Stimulated activated CD8-positive, alpha-beta memory T cell treated with anti-CD3 and anti-CD28 coated beads, Interleukin-7, amount 100 ng/mL, for 24 hours (primary cell): ENCODE data around the gene PRDM5.
"Not testable (repeated sequence)": the region's sequence is repeated elsewhere in the genome, so short reads cannot be mapped to it uniquely, and the experiment has no call there.

Source experiments
- DNase-seq: peaks from one replicate; pipeline ENCODE4 v3.0.0-alpha.2; 2020; ENCODE audit warnings: low read depth

PRDM5 gene

DNA sequence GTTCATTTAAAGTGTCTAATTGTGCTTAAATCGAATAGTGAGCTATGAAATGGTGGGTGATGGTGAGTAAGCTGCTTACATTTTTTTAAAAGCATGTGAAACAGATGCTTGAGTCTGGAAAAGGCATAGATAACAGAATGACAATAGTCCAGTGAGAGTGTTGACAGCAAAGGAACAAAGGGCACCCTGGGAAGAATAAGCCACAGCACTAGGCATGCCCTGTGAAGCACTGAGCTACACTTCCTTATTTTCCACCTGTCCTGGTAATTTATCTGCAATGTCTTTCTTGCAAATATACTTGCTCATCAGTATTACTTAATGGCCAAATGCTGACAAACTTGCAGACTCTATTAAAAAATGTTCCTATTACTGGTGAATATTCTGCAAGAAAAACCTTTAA lies 168.7 kb downstream of the PRDM5 start:
- no peak for DNase-seq

GRCh38 chr4:120750152-120750525 lies 172.4 kb downstream of the PRDM5 start:
- DNase-seq, result no peak

DNA sequence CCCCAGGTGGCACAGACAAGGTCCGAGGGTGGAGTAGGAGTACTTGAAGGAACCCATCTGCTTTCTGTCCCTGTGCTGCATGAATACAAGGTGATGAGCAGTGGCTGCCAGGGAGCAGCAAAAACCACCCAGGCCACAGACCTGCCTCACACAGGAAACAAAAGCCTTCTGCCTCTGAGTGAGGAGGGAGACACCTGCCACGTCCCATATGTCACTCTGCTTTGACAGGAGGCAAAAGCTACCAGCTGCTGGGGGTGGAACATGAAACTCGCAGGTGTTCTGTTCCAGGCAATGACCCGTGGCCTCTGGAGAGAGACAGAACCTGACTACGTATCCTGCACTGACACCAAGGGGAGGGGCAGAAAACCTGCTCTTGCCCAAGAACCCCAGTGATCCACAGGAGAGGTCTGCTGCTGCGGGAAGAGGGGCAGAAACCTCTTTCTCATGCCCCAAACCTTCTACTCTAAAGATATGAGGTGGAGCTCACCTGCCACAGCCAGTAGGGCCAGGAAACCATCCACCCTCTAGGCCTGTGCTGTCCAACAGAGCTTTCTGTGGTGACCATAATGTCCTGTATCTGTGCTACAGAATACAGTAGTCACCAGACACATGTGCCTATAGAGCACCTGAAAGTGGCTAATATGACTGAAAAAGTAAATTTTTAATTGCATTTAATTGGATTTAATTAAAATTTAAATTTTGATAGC lies 172.9 kb downstream of the PRDM5 start:
- no peak for DNase-seq

- not testable (repeated sequence) for DNase-seq
These were observed 180.9 kb downstream of the PRDM5 start for GRCh38 chr4:120741636-120742035.

DNA sequence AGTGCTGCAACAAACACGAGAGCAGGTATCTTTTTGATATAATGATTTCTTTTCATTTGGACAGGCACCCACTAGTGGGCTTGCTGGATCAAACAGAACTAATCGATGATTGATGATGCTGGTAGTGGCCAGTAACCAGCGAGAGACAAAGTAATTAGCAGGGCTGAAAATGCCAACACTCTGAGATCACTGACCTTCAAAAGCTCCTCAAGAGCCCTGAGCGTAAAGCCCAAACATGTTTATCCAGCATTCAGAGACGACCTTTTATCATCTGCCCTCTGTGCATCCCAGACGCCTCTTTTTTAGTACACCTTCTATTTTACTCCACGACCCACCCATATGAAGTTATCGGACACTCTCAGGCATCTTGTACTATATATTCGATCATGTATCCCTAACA lies 186.2 kb downstream of the PRDM5 start:
- DNase-seq, result no peak

DNA sequence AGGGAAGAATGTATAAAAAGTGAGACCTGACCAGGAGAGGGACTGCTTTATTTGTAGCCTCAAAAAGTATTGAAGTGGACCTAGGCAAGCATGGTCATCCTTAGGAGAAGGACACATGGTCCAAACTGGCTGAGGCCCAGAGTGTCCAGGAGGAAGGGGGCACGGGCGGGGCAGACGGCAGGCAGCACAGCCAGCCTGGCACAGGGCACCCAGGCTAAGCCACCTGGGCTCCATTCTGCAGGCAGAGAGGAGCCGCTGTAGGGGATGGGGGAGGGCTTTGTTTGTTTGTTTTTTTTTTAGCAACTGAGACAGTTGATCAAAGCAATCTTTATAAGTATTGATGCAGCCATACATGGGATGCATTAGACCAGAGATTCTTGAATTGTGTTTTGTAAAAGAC lies 188.6 kb downstream of the PRDM5 start:
- DNase-seq, result no peak

GRCh38 chr4:120733054-120733453 lies 189.5 kb downstream of the PRDM5 start:
- DNase-seq, result no peak

- DNase-seq, result no peak
These were observed 191.0 kb downstream of the PRDM5 start for GRCh38 chr4:120731561-120731960.

DNA sequence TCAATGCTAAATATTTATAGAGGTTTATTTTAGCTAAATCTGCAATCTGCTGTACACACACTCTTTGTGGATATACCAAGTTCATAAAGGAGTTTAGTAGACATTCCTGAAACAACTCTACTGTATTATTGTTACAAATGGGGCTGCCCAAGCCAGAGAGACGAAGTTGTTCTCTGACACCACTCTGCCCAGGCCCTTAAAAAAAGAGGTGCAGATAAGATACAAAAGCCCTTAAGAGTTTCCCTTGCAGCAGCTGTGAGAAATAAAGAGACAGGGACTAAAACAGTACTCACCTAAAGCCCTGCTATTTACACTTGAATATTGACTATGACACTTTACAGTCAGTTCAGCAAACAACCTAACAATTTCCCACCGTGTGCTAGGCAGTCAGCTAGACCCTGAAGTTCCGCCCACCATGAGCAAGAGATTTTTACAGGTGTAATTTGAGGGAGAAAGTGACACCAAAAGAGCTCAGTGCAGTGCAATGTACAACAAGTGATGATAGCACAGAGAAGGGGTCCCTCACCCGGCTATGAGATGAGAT lies 191.7 kb downstream of the PRDM5 start:
- no peak for DNase-seq

DNA sequence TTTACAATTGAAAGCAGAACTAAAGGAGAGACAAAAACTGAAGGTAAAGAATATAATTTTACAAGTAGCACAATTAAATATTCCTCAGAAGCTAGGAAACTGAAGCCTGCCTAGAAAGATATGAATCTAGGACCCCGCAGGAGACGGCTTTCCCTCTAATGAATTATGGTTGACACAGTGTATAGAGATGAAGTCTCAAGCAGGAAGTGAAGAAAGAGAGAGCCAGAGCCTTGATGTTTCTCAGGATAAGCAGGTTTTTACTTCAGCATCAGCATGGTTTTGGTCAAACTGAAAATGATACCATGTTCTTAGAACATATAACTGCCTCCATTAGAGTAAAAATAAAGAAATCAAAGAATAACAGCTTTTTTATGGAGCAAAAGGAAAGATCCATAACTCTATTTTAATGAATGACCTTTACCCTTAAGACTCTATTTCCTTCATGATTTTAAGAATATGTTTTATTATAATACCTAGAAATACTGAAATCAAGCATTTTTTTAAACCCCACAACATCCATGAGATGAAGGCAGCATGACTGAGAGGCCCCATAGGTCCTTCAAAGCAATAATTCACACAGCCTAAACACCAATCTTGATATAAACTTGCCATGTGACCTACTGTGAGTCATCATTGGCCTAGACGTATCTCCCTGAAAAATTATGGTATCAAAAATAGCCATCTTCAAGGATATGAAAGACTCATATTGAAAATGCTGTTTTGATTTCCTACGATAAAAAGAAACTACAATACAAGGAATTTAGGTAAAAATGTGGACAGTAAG lies 193.4 kb downstream of the PRDM5 start:
- DNase-seq, result no peak

DNA sequence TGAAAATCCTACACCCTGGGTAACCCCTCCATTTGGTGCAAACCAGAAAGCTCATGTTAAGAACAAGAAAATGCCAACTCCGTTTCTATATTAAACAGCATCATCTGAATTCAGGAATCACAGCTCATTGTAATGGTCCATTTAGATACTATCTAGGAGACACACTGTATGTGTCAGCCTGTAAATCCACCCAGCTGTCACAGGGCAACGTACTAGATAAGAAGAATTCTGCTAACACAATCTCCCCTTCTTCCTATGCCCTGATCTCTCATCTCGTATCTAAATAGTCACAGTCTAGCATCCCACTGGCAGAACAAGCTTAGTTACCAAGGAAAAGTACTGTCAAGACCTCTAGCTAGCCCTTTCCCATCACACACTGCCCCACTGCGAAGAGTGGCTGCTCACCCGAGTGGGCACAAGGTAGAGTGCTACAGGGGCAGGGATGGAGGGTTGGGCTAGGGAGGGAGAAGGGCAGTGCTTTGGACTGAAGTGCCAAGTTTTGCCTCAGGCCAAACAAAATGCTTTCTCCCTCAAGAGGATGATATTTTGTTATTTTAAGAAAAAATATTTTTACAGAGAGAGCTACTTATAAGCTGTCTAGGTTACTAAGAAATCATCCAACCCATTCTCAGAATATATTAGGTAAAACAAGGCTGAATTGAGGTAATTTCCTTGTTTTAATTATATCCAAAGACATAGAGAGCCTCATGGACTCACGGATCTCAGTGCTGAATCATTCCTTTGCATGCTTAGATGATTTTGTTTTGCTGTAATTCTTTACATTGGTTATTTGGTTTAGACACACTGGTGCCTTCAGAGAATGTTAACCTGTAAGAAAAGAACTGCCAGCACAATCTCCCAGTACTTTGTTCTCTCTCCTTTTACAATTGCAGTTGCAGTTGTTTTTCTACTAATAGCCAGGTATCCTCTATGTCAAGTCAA lies 196.6 kb downstream of the PRDM5 start:
- no peak for DNase-seq

DNA sequence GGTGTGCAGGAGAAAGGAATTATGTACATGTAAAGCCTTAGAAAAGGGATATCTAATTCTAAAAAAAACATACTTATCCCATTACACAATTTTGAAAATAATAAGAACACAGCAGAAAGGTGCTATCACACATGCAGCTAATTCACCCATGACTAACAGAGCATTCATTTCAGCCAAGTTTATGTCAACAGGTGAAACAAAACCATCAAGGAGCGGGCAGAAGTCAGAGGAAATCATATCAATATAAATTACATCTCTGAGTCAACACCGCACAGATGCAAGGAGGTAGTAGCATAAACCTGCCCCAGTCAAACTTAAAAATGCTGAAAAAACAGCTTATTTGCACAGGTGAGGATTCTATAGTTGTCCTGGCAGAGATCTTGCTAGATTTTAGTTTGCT lies 197.9 kb downstream of the PRDM5 start:
- DNase-seq, result no peak

DNA sequence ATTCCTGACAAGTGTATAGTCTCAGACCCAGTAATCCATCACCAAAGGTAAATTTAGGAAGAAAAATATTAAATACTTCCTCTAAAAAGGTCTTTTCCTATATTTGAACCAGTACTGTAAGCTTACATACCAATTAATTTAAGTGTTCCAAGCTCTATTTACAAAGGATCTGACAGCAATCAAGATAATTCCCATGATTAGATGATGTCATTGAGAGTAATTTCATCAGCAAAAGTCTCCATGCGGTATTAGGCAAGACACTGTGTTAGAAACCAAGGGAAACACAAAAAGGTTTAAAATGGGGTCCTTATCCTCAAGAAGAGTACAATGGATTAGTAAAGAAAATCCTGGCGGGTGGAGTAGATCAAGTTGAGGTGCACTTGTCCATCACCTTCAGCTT lies 198.5 kb downstream of the PRDM5 start:
- no peak for DNase-seq

DNA sequence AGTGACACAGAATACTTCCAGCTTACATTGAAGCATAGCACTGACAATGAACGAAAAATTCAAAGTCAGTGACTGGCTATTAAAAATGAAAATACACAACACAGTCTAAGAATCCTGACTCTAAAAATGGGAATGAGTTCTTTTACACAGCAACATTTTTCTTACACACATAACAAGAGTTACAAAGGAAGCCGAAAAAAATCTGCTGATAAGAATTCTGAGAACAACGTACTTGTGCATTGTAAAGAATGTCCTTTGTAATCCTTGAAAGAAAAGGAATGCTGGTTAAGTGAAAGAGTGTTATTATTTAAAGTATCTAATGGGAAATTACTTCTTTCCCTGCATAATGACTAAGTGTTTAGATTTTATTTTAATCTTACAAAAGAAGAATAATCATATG lies 199.4 kb downstream of the PRDM5 start:
- no peak for DNase-seq

- DNase-seq, result no peak
These were observed 199.9 kb downstream of the PRDM5 start for GRCh38 chr4:120722655-120723054.

GRCh38 chr4:120720354-120720934 lies 202.1 kb downstream of the PRDM5 start:
- DNase-seq, result no peak

DNA sequence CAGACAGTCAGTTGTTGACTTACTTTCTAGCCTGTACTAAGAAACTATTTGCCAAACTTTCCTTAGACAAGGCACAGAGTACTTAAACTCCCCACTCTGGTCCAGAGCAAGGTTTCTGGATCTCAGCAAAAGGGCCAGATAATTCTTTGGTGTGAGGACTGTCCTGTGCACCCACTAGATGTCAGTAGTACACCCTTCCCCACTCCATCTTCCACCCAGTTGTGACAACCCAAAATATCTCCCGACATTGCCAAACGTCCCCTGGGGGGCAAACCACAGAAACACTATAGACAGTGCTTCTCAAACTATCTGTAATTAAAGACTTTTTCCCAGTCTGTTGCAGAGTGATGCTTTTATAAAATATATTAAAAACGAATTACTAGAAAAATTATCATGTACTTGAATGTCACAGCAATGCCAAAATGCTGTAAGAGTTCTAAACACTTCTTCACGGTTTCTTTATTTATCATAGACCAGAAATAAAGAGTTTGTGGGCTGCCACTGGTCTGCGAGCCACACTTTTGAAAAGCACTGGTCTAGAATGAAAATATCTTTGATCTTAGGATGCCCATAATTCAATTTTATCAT lies 203.5 kb downstream of the PRDM5 start:
- no peak for DNase-seq

DNA sequence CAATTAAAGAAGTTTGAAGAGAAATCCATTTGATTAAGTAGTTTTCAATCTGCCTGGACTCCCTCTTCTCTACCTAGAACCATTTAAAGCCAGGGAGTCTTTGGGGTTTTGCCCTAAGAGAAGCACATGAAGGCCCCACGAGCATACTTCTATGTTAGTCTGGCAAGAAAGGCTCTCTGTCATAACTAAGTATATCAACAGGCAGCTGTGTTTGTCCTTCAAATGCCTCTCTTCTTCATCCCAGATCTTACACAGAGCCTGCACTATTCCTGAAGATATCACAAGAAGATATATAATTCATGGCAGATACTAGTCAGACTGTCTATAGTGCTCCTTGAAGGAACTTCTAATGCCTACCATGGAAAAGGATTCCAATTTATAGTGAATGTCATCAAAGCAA lies 206.2 kb downstream of the PRDM5 start:
- no peak for DNase-seq

GRCh38 chr4:120714417-120715010 lies 208.0 kb downstream of the PRDM5 start:
- DNase-seq, result no peak

DNA sequence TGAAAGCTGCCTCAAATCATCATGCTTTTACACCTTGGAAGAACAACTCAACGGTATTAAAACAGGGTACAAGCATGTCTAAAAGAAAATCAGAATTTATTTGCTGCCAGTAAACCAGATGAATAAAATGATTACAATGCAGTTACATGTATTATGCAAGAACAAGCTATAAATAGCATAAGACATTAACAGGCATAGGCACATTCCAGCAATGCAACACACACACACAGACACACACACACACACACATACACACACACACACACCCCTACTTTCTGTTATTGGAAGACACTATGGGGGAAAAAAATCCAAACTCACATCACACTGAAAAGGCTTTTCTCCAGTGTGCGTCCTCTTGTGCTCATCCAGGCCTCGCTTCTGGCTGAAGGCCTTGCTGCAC lies 212.5 kb downstream of the PRDM5 start:
- no peak for DNase-seq

DNA sequence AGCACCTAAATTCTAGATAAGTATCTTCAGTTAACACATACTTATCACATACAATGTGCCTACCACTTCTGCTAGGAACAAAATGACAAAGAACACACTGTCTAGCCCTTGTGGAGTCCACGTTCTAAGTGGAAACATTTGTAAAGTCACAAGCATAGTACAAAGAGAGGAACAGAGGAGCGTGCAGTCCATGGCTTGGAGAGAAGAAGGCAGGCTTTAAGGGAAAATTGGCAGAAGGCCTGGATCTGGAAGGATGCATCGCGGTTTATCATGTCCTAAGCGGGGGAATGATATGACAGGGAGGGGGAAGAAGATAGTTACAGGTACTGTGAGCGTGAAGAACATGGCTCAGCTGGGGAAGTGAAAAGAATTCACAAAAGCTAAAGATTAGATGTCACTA lies 218.0 kb downstream of the PRDM5 start:
- no peak for DNase-seq
